ENCODE results near the gene PSENEN. TPM values are rescaled to one million over a fixed set of nuclear protein-coding genes. Genes with fewer than 3 reads are reported as not detected.

PSENEN gene
- total and polyA plus RNA-seq, 2 of the 8 experiments (the other 6 are each of a cell fraction or from before 2014, with no cell fraction given), result 66.7 to 75.3 TPM

DNA sequence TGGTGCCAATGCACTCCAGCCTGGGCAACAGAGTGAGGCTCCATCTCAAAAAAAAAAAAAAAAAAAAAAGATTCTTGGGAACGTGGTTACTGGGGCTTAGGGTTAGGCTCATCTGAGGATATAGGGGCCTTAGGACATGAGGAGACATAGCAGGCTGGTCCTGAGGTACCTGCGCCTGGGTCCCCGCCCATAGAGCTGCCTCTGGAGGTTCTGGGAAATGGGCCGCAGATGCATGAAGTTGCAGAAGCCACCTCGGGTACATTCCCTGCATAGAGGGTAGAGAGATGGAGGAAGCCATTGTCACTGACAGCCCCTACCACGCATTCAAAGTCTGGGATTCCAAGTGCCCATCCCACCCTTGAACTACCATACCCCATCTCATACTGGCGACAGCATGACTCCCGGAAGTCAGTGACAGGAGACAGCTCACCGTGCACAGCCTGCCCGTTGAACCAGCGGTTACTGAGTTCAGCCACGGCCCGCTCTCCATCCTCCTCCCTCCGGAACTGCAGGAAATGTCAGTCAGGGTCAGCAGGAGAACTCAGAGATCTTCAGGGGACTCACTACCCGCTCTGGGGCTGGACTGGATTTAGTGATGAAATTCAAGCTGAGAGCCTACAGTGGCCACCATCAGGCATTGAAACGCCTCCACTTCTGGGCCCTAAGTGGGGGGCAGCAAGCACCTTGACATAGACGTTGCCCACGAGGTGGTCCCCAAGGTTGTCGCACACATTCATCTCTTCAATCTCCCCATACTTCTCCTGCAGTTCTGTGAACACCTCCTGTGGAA is 1.6 kb upstream of the PSENEN start (continued):
- TF ChIP-seq MAX (IDR thresholded peaks at IDR 0.05) (no peak), RFX5 (IDR thresholded peaks at IDR 0.05; ENCODE audit: borderline replicate concordance, low read depth, low read length) (no peak), PHF8 (conservative IDR thresholded peaks at IDR 0.05; ENCODE audit: low read depth, low read length) (no peak), RNF2 (IDR thresholded peaks at IDR 0.05; ENCODE audit: borderline replicate concordance, low read depth, low read length, missing control alignments, poor library complexity, severe bottlenecking) (no peak), TAF7 (optimal IDR thresholded peaks at IDR 0.05; ENCODE audit: borderline replicate concordance, low read depth, low read length) (no peak)
- TF ChIP-seq, protein P1, sequence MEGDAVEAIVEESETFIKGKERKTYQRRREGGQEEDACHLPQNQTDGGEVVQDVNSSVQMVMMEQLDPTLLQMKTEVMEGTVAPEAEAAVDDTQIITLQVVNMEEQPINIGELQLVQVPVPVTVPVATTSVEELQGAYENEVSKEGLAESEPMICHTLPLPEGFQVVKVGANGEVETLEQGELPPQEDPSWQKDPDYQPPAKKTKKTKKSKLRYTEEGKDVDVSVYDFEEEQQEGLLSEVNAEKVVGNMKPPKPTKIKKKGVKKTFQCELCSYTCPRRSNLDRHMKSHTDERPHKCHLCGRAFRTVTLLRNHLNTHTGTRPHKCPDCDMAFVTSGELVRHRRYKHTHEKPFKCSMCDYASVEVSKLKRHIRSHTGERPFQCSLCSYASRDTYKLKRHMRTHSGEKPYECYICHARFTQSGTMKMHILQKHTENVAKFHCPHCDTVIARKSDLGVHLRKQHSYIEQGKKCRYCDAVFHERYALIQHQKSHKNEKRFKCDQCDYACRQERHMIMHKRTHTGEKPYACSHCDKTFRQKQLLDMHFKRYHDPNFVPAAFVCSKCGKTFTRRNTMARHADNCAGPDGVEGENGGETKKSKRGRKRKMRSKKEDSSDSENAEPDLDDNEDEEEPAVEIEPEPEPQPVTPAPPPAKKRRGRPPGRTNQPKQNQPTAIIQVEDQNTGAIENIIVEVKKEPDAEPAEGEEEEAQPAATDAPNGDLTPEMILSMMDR (IDR thresholded peaks at IDR 0.05; ENCODE audit: control extremely low read depth in 1 of 3, insufficient read depth in 1 of 3, low read depth in 1 of 3, low read length in 3 of 3), result no peak
- TF ChIP-seq, protein P2, sequence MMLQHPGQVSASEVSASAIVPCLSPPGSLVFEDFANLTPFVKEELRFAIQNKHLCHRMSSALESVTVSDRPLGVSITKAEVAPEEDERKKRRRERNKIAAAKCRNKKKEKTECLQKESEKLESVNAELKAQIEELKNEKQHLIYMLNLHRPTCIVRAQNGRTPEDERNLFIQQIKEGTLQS (IDR thresholded peaks at IDR 0.05; ENCODE audit: insufficient read depth, low read depth, low read length), result no peak

Data from H1 (cell line).